NCI-H128 (cell line): ENCODE data around the gene LMF1.

Source experiments
- DNase-seq: peaks from one replicate; lab custom pipeline; 2025; ENCODE audit not compliant: unreplicated experiment; lab: John Stamatoyannopoulos, UW

Gene LMF1

DNA sequence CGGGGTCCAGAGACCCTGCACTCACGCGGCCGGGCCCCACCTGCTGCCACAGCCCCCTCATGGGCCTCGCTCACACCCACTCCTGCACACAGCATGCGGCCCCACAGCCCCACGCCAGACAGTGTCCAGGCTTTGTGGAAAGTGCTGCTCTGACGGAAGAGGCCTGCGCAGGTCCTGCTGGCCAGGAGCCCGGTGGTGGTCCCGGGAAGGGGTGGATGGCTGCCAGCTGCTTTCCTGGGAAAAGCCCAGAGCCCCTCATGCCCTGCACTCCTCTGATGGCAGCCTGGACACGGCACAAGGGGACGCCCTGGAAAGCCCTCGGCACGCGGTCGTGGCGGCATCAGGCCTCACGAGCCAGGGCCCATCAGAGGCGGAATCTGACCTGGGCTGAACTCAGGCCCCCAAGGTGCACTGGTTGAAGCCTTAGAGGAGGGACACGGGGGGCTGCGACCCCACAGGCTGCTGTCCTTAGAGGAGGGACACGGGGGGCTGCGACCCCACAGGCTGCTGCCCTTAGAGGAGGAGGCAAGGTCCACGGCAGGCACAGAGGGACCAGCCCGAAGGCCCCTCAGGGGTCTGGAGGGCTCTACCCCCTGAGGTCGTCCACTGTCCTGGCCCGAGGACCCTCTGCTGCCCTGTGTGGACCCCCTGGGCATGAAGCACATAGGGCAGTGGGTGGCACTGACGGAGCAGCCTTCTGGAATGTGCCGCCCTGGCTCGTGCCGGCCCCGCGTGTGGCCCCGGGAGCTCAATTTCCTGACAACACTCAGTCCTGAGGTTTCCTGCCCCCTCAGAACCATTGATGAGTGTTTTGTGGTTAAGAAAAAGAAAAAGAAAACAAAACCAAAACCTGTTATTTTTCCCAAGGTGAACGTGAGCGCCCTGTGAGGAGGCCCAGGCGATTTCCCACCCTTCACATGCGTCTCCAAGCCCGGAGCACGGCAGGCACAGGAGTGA lies 32.9 kb upstream of the LMF1 start:
- DNase-seq, result no peak

DNA sequence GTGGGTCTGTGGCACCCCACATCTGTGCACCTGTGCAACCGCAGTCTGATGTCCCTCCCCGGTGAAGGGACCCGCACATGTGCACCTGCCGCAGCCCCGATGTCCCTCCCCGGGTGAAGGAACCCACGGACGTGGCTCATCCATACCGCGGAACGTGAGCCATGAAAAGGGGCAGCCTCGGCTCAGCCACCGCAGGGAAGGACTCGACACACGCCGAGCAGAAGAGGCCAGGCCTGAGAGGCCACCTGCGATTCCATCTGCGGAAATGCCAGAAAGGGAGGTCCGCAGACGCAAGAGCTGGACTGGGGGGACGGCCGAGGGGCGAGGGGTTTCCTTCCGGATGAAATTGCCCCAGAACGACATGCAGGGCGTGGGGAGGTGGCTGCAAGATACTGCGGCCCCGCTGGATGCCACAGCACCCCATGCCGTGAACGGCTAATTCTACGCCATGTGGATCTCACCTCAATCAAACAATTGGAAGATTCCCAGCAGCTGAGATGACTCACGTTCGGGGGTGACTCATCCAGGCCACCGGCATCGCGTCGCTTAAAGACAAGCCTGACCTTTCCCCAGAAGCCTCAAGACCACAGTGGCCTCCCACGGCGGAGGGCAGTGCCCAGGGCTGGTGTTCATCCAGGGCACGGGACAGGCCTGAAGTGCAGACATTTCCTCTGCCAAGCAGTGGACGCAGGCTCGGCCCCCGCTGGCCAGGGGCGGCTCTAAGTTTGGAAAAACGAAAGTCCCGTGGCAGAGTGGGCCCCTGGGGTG lies 31.8 kb upstream of the LMF1 start:
- DNase-seq, result no peak

DNA sequence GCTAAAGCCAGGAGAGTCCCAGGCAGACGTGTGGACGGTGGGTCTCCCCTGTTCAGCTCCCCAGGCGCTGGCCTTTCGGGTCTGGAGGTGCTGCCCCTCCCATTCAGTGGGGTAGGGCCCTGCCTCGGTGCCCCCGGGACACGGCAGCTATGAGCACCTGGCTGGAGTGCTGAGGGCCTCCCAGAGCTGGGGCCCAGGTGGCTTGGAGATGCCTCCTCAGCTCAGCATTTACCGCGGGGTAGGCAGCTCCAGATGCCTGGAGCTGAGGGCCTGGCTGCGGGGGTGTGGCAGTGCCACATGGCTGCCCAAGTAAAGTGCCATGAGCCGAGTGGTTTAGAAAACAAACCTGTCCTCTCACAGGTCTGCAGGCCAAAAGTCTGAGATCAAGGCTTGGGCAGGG lies 30.3 kb upstream of the LMF1 start:
- no peak for DNase-seq

DNA sequence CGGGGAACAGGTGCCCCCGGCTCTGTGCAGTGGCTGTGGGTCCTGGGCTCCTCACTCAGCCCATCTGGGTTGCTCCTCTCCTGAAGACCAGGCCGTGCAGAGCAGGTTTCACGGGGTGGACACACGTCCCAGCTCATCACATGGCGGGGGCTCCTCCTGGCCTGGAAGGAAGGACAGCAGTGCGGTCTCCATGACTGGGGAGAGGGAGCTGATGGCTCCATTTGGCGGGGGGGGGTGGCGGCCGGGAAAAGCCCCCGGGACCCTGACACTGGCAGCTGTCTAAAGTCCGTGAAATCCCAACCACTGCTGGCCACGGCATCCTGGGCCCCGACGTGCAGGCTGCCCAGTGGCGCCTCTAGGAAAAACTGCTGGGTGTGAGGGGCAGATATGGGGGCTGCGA lies 29.8 kb upstream of the LMF1 start:
- no peak for DNase-seq

DNA sequence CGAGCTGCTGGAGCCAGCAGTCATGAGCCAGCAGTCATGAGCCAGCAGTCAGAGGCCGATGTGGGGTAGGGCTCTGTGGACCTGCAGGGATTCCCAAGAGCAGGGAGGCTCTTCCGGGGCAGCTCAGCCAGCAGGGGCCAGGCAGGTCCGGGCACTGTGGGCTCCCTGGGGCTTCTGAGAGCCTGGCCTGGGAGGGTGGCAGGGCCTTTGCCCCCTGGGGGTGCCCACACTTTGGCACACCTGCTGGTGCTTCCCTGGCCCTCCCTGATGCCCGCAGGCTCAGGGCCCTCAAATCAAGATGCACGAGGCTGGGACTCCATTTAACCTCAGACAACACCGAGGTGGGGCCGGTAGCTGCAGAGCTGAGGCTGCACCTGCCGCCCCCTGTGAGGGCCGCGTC lies 28.9 kb upstream of the LMF1 start:
- DNase-seq, result no peak

DNA sequence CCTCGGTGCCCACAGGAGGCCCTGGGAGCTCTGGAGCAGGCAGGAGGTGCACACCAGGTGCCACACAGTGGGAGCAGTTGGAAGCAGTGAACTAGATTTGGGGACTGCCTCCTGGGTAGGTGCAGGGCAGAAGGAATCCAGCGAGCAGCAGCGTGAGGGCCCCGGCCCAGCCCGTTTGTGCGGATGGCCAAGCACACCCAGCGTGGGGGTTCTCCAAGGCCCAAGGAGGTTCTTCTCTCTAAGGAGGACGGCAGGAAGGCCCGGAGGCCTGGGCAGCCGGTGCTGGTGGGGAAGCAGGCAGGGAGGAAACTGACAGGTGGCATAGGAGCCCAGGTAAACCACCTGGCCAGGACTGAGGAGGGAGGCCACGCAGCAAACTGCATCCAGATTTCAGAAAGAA lies 27.8 kb upstream of the LMF1 start:
- DNase-seq, result no peak

DNA sequence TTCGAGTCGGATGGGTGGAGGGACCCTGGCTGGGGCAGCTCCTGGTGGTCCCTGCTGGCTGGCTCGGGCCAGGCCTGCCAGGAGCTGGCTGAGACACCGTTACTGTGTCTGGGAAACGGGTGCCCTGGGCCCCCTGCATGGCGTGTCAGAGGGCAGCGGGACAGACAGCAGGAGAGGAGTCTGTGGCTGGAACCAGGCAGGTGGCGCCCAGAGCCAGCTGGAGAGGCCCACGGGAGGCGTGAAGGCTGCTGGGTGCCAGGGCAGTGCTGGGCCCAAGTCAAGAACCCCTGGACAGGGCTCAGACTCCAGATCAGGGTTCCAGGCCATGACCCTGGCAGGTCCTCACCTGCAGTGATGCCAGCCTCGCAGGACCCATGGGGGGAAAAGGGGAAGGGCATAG lies 27.4 kb upstream of the LMF1 start:
- no peak for DNase-seq

DNA sequence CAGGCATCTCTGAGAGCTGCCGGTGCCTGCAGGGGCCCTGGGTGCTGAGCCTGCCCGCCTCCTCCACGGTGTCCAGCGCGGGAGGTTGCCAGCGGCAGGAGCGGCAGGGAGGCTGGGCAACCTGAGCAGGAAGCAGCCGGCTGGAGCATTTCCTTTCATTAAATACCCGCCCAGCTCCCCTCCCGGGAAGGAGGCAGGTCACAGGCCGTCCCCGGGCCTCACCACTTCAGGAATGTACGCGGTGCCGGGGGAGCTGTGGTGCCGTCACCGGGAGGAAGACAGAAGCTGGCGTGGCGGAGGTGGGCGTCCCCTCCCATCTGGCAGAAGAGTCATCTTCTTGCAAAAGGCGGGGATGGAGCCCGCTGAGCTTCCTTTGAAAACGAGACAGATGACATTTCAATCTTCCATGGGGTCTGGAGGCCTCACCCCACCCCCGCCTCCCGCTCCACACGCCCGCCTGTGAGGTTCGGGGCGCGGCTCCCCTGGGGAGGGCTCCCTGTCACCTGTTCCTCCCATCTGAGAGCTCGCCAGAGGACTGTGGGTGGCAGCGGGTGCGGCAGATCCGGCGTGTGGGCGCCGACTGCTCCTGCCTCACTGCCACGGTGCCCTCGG lies 26.8 kb upstream of the LMF1 start:
- DNase-seq, result no peak

DNA sequence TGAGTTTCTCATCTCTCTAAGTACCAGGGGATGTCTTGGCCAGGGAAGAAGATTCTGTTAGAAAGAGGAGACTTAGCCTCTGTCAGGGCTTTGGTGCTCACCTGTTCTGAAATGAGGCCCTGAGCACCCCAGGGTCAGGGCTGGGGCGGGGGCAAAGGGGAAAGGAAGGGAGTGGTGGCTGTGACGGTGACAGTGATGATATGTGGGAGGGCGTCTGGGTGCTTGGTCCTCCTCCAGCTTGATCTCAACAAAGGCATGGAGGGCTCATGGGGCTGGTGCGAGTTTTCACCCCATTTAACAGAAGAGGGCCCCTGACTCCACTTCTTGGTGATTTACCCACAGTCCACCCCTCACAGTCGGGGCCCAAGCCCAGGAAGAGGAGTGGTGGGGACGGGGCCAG lies 25.9 kb upstream of the LMF1 start:
- DNase-seq, result no peak

DNA sequence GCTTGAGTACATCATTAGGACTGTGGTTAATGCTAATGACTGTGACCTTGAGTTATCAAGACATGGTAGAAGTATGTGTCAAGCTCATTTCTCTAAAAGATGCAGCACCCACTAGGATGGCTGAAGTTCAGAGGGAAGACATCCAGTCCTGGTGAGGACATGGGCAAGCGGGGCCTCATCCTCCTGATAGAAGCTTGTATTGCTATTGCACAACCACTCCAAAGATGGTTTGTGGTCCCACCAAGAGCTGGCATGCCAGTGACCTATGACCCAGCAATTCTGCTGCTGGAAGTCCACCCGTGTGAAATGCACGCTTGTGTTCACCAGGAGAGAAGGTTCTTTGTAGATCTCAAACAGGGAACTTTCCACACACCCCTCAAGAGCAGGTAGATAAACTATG lies 25.0 kb upstream of the LMF1 start:
- DNase-seq, result no peak

DNA sequence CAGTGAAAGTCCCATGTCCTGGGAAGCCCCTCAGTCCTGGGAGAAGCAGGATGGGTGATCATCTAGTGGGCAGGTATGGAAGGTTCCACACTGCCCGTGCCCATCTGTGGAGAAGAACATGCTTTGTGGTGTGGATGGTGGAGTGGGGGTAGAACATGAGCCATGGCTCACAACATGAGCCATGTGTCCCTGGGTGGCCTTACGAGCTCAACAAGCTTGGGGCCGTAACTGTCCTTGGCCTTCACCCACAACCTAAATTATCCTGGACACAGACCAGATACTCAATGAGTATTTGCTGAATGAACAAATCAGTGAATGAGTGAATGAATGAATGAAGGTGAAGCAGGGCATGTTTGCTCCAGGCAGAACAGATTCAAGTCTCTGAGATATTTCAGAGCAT lies 24.3 kb upstream of the LMF1 start:
- DNase-seq, result no peak

DNA sequence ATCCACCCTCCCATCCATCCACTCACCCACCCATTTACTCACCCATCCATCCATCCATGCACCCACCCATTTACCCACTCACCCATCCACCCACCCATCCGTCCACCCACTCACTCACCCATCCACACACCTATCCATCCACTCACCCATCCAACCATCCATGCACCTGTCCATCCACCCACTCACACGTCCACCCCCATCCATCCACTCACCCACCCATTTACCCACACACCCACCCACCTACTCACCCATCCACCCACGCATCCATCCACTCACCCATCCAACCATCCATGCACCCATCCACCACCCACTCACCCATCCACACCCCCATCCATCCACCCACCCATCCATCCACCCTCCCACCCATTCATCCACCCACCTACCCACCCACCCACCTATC lies 22.9 kb upstream of the LMF1 start:
- no peak for DNase-seq

DNA sequence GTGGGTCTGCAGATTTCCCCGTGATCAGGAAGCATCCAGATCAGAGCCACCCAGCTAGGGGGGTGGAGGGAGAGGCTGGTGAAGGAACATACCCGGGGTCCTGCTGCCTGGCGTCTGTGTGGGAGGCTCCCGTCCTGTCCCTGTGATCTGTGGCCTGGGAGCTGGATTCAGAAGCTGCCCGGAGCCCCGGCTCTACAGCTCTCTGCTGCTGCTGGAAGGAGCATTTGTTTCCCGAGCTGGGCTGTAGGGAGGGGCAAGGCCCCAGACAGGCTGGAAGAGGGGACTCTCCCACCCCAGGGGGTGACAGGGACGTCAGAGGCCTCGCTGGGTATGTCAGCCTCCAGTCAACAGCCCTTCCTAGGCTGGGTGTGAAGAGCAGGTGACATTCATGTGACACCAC lies 21.0 kb upstream of the LMF1 start:
- DNase-seq, result no peak

DNA sequence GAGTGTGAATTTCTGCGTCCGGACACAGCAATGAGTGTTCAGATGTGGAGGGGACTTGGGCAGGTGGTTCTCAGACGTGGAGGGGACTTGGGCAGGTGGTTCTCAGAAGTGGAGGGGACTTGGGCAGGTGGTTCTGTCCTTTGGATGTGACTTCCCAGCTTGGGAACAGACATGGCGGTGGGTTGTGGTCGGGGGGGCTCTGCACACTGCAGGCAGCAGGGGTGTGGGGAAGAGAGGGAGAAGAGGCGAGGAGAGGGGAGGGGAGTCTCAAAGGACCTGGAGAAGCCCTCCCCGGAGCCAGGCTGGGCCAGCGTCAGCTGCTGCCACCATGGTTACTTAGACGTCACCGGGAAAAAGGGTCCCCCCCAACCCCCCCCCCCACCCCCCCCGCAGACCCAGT lies 20.6 kb upstream of the LMF1 start:
- DNase-seq, result no peak

DNA sequence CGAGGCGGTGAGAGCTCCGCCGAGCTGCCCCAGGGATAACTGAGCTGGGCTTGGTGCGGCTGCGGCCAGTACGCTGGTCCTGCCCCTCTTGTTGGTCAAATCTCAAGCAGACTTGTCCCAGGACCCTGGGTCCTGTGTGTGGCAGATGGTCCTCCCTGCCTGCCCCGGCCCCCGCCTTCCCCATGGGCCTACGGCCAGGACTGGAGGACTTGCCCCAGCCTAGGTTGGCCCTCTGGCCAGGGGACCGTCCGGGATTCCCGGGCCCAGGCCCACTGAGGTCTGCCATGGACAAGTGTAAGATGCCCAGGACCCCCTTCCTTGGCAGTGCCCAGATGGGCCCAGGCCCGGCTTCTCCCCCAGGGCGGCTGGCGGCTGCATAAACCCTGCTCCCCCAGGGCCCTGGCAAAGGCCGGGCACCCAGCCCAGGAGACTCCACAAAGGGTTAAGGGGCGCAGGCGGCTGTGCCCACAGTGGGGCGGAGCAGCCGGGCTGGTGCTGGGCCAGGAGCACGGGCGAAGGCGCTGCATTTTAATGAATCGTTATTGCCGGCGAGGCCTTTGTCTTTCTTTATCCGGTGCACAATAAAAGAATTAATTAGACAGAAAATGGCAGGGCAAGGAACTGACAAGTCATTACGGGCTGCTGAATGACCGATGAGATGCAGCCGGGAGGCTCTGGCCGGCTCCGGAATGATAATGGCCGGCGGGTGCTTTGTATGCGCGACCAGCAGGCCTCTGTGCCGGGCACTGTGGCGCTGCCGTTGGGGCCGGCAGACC lies 19.9 kb upstream of the LMF1 start:
- DNase-seq, result no peak

DNA sequence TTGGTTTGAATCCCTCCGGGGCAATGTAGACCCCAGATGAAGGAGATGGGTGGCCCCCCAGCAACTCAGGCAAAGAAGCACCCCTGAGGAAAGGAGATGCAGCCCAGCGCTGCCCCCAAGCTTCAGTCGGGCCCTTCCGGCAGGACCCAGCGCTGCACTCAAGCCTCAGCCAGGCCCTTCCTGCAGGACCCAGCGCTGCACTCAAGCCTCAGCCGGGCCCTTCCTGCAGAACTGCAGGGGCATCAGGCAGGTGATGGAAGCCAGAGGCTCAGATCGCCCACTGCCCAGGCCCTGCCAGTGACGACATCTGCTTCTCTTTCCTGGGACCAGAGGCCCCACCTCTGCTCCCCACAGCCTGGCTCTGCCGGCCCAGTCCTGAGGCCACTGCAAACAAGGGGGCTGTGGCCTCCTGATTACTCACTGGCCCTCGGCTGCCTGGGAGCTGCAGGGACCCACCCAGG lies 18.6 kb upstream of the LMF1 start:
- DNase-seq, result no peak

DNA sequence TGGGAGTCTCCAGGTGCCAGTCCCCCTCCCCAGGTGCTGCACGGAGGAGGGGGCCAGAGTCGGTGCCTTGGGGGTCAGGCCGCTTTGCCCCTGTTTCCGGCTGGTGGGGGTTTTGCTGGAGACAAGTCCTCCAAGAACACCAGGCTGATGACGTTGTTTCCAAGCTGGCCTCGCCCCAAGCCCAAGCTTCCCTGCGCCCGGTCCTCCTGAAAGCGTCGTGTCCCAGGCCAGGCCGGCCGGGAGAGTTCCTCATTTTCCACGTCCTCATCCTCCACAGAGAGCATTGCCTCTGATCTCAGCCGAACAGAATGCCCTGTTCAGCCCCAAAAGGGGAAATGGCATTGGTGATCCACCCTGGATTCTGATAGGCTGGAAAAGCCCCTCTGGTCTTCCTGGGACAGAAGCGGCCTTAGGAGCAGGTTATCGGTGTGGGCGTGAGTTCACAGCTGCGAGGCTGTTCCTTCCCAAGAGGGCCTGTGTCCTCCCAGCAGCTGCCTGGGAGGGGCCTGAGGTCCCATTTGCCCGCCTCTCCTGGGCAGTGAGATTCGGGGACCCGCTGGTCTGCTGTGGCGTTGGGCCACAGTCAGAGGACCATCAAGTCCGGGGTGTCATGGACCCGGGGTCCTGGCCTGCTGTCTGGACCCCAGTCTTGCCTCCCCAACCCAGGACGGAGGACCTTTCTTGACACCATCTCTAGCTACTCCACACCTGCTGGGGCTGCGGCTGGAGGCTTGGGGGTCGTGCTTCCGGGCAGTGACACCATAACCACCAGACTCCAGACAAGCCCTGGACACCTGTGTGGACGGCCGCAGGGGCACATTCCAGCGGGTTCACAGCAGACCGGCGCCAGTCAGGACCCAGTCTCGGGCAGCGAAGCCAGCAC lies 17.9 kb upstream of the LMF1 start:
- DNase-seq, result no peak

DNA sequence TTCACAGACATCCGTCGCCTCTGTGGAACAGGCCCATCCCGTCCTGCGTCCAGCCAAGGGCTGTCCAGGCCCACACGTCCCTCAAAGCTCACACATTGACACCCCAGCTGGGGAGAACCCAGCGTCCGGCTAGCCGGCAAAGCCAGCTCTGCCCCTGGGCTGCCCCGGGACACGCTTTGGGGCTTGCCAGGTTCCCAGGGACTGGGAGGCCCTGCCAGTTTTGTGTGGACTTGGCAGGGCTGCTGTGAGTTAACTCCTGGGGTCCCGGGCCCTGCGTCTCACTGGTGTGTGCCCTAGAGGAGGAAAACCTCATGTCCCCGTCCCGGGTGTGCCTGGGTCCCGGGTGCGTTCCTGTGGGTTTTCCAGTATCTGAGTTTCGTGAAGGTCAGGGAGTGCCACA lies 17.1 kb upstream of the LMF1 start:
- DNase-seq, result no peak

DNA sequence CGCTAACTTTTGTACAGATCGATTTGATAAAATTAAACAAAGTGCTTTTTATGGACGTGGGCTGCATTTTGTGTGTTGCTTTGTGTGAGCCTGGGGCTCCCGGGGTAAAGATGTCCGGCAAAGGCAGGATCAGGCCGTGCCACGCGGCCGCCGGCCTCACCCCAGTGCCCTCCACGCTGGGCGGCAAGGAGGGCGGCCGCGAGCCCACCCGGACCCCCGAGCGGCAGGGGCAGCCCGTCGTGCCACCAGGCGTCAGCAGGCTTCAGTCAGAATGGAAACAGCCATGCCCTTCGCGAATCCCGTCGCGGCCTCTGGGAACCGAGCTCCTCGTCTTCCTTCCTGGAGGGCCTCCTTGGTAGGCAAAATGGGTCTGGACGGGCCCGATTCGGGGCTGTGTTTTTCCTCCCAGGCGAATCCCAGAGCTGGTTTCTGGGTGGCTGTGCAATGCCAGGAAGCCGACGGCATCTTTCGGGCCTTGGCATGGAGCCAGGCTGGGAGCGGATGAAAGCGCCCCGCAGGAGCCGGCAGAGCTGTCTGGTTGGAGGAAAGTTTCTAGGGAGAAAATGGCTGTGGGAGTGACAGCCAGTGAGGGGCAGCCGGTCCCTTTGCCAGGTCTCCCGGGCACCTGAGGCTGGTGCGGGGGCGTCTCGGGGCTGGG lies 16.3 kb upstream of the LMF1 start:
- no peak for DNase-seq

DNA sequence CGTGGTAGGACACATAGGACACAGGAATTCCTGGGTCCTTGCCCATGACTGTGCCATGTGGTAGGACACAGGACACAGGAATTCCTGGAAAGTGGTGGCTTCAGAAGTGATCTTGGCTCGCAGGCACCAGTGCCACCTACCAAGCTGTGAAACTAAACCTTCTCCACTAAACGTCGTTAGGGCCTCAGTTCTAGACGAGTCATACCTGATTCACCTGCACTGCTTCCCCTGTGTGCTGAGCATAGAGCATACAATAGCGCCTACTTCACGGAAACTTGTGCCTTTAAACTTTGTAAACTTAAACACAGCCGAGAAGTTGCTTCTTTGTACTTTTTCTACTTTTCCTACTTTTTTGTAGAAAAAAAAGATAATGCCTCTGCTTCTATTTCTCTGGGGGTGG lies 15.6 kb upstream of the LMF1 start:
- no peak for DNase-seq
